HepG2 (cell line): ENCODE data around the gene RUNDC1. TPM values are rescaled to one million over a fixed set of nuclear protein-coding genes. Genes with fewer than 3 reads are reported as not detected.

Experiments used
- CCDC6 ChIP-seq: sonication (generic); formaldehyde crosslinking; IDR thresholded peaks from 2 replicates; pipeline ENCODE4 v1.8.1; 2022; ENCODE audit warnings: mild to moderate bottlenecking, missing genetic modification reagents, moderate library complexity
- CEBPG ChIP-seq: IDR thresholded peaks from 2 replicates; pipeline ENCODE4 v1.6.1; 2016
- CHCHD3 ChIP-seq: sonication (generic); formaldehyde crosslinking; IDR thresholded peaks from 2 replicates; pipeline ENCODE4 v1.8.0; 2022; ENCODE audit warnings: mild to moderate bottlenecking, missing genetic modification reagents, moderate library complexity
- GATAD2A ChIP-seq: IDR thresholded peaks from 2 replicates; pipeline ENCODE4 v1.6.1; 2016
- HOXA3 ChIP-seq: sonication (generic); formaldehyde crosslinking; IDR thresholded peaks from 2 replicates; pipeline ENCODE4 v1.5.0; 2020; ENCODE audit warnings: missing genetic modification reagents
- KDM2A ChIP-seq: sonication (generic); formaldehyde crosslinking; IDR thresholded peaks from 2 replicates; pipeline ENCODE4 v1.4.0; 2020; ENCODE audit warnings: low read depth, missing genetic modification reagents, borderline replicate concordance
- NR1H2 ChIP-seq: sonication (generic); formaldehyde crosslinking; IDR thresholded peaks from 2 replicates; pipeline ENCODE4 v1.8.1; 2022; ENCODE audit warnings: low read depth, missing genetic modification reagents, borderline replicate concordance
- PHF21A ChIP-seq: sonication (generic); formaldehyde crosslinking; IDR thresholded peaks from 2 replicates; pipeline ENCODE4 v1.5.0; 2020; ENCODE audit warnings: mild to moderate bottlenecking, missing genetic modification reagents
- PITX1 ChIP-seq: sonication (generic); formaldehyde crosslinking; IDR thresholded peaks from 2 replicates; pipeline ENCODE4 v1.5.1; 2020; ENCODE audit warnings: mild to moderate bottlenecking, missing genetic modification reagents
- POGK ChIP-seq: sonication (generic); formaldehyde crosslinking; conservative IDR thresholded peaks from 2 replicates; pipeline ENCODE4 v1.8.0; 2022; ENCODE audit warnings: mild to moderate bottlenecking, moderate library complexity, missing genetic modification reagents
- RCOR2 ChIP-seq: IDR thresholded peaks from 2 replicates; pipeline ENCODE4 v1.6.1; 2016; ENCODE audit warnings: missing biosample characterization, missing genetic modification reagents
- STAG1 ChIP-seq: sonication (generic); formaldehyde crosslinking; IDR thresholded peaks from 2 replicates; pipeline ENCODE4 v1.4.0; 2020; ENCODE audit warnings: missing genetic modification reagents
- THAP11 ChIP-seq: IDR thresholded peaks from 2 replicates; pipeline ENCODE4 v1.6.1; 2016; ENCODE audit warnings: missing biosample characterization, missing genetic modification reagents
- ZBTB1 ChIP-seq: sonication (generic); formaldehyde crosslinking; IDR thresholded peaks from 2 replicates; pipeline ENCODE4 v1.4.0; 2020; ENCODE audit warnings: missing genetic modification reagents, borderline replicate concordance
- ZNF101 ChIP-seq: sonication (generic); formaldehyde crosslinking; IDR thresholded peaks from 2 replicates; pipeline ENCODE4 v1.4.0; 2020; ENCODE audit warnings: mild to moderate bottlenecking, low read depth, missing genetic modification reagents, borderline replicate concordance
- ZNF136 ChIP-seq: sonication (generic); formaldehyde crosslinking; IDR thresholded peaks from 2 replicates; pipeline ENCODE4 v1.8.1; 2022; ENCODE audit warnings: low read depth, mild to moderate bottlenecking, moderate library complexity, missing genetic modification reagents
- ZNF432 ChIP-seq: sonication (generic); formaldehyde crosslinking; IDR thresholded peaks from 2 replicates; pipeline ENCODE4 v1.5.0; 2020; ENCODE audit warnings: missing genetic modification reagents, mild to moderate bottlenecking, borderline replicate concordance
- ZNF614 ChIP-seq: IDR thresholded peaks from 2 replicates; pipeline ENCODE4 v1.6.1; 2018; ENCODE audit warnings: missing biosample characterization, missing genetic modification reagents, inconsistent platforms, borderline replicate concordance
- ZNF737 ChIP-seq: sonication (generic); formaldehyde crosslinking; IDR thresholded peaks from 2 replicates; pipeline ENCODE4 v1.5.0; 2020; ENCODE audit warnings: missing genetic modification reagents, mild to moderate bottlenecking, borderline replicate concordance
- polyA plus RNA-seq, 8 experiments: library from polyadenylated mRNA; depleted of rRNA in 3 of 8; stranded (reverse) in 7 of 8; unstranded in 1 of 8; fragments of >200 nt; fragmentation: Illumina TruSeq in 4 of 8; extraction: Trizol in 4 of 8; gene quantifications; 2 replicates each; pipeline versions ENCODE4 v1.2.1 to v1.2.3, GENCODE V29; 2011 to 2016; ENCODE audit warnings: low read depth in 4 of 8, missing spikeins in 1 of 8, mixed read lengths in 1 of 8; ENCODE audit not compliant: insufficient read depth in 1 of 8
- total RNA-seq, 5 experiments: library from RNA; depleted of rRNA; stranded (reverse); fragments of >200 nt; fragmentation: Illumina TruSeq; extraction: Trizol; gene quantifications; 2 replicates each; pipeline ENCODE4 v1.2.3, GENCODE V29; 2016; ENCODE audit warnings: low read depth in 1 of 5
- TF ChIP-seq, protein P1 (sequence below): sonication (generic); formaldehyde crosslinking; IDR thresholded peaks from 2 replicates; pipeline ENCODE4 v1.5.0; 2020; ENCODE audit warnings: mild to moderate bottlenecking, missing genetic modification reagents, moderate library complexity
- TF ChIP-seq, protein P2 (sequence below): fragments of 450-650 bp; IDR thresholded peaks from 2 replicates; pipeline ENCODE4 v1.6.1; 2016
- TF ChIP-seq, protein P3 (sequence below): sonication (generic); formaldehyde crosslinking; IDR thresholded peaks from 2 replicates; pipeline ENCODE4 v1.9.0; 2022; ENCODE audit warnings: low read depth, missing genetic modification reagents

RUNDC1 gene
- total and polyA plus RNA-seq, 2 of the 13 experiments (the other 11 are each of a cell fraction or from before 2014, with no cell fraction given) = 10.3 to 11.4 TPM

DNA sequence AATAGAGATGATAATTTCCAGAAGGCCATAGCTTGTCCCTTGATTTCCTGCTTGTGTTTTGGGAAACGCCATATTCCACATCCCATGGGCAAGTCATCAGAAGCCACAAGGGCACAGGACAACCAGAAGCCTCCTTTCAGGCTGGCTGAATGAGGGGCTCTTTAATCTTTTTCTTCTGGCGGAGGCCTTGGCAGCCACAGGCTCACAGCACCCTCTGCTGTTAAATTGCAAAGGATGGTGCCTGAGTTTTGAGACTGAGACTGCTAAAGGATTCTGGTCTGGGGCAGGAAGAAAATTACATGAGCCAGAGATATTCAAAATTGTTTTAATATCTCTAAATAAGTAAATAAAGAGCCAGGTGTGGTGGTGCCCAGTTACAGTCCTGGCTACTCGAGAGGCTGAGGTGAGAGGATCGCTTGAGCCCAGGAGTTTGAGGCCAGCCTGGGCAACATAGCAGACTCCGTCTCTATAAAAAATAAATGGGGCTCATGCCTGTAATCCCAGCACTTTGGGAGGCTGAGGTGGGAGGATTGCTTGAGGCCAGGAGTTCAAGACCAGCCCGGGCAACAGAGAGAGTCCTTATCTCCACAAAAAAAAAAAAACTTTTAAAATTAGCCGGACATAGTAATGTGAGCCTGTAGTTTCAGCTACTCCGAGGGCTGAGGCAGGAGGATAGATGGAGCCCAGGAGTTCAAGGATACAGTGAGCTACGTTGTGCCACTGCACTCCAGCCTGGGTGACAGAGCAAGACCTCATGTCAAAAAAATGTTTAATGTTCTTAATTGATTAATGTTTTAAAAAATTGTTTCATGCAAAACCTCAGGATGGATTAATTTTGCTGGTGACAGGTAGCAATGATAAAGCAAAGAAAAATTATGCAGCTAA is 42.4 kb upstream of the RUNDC1 start (continued):
- TF ChIP-seq, protein P1, sequence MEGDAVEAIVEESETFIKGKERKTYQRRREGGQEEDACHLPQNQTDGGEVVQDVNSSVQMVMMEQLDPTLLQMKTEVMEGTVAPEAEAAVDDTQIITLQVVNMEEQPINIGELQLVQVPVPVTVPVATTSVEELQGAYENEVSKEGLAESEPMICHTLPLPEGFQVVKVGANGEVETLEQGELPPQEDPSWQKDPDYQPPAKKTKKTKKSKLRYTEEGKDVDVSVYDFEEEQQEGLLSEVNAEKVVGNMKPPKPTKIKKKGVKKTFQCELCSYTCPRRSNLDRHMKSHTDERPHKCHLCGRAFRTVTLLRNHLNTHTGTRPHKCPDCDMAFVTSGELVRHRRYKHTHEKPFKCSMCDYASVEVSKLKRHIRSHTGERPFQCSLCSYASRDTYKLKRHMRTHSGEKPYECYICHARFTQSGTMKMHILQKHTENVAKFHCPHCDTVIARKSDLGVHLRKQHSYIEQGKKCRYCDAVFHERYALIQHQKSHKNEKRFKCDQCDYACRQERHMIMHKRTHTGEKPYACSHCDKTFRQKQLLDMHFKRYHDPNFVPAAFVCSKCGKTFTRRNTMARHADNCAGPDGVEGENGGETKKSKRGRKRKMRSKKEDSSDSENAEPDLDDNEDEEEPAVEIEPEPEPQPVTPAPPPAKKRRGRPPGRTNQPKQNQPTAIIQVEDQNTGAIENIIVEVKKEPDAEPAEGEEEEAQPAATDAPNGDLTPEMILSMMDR = peak; percentile 93
- TF ChIP-seq THAP11 (0 out of 2 replicates have a peak, but pooled peaks have one; percentile 29), HOXA3 (CRISPR knock-in tag) (0 out of 2 replicates have a peak, but pooled peaks have one; percentile 37), NR1H2 (CRISPR knock-in tag) (no peak), PITX1 (CRISPR knock-in tag) (0 out of 2 replicates have a peak, but pooled peaks have one; percentile 50), ZNF432 (no peak), RCOR2 (CRISPR knock-in tag) (no peak), CCDC6 (CRISPR knock-in tag) (no peak), CHCHD3 (CRISPR knock-in tag) (no peak), GATAD2A (CRISPR knock-in tag) (peak; percentile 59), POGK (CRISPR knock-in tag) (no peak), ZNF614 (CRISPR knock-in tag) (0 out of 2 replicates have a peak, but pooled peaks have one; percentile 35), STAG1 (CRISPR knock-in tag) (peak; percentile 99), KDM2A (CRISPR knock-in tag) (peak; percentile 53; the same call in 1 of the 2 replicates), ZNF101 (CRISPR knock-in tag) (no peak), ZBTB1 (CRISPR knock-in tag) (no peak), PHF21A (CRISPR knock-in tag) (peak; percentile 63; the same call in 1 of the 2 replicates), ZNF737 (CRISPR knock-in tag) (no peak), CEBPG (CRISPR knock-in tag) (0 out of 2 replicates have a peak, but pooled peaks have one; percentile 13), ZNF136 (CRISPR knock-in tag) (no peak)
- TF ChIP-seq, protein P2, sequence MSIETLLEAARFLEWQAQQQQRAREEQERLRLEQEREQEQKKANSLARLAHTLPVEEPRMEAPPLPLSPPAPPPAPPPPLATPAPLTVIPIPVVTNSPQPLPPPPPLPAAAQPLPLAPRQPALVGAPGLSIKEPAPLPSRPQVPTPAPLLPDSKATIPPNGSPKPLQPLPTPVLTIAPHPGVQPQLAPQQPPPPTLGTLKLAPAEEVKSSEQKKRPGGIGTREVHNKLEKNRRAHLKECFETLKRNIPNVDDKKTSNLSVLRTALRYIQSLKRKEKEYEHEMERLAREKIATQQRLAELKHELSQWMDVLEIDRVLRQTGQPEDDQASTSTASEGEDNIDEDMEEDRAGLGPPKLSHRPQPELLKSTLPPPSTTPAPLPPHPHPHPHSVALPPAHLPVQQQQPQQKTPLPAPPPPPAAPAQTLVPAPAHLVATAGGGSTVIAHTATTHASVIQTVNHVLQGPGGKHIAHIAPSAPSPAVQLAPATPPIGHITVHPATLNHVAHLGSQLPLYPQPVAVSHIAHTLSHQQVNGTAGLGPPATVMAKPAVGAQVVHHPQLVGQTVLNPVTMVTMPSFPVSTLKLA = no peak
- TF ChIP-seq, protein P3, sequence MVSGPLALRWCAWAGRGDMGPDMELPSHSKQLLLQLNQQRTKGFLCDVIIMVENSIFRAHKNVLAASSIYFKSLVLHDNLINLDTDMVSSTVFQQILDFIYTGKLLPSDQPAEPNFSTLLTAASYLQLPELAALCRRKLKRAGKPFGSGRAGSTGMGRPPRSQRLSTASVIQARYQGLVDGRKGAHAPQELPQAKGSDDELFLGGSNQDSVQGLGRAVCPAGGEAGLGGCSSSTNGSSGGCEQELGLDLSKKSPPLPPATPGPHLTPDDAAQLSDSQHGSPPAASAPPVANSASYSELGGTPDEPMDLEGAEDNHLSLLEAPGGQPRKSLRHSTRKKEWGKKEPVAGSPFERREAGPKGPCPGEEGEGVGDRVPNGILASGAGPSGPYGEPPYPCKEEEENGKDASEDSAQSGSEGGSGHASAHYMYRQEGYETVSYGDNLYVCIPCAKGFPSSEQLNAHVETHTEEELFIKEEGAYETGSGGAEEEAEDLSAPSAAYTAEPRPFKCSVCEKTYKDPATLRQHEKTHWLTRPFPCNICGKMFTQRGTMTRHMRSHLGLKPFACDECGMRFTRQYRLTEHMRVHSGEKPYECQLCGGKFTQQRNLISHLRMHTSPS (CRISPR knock-in tag) = no peak
